ENCODE data around the gene NDUFA11. TPM values are rescaled to one million over a fixed set of nuclear protein-coding genes. Genes with fewer than 3 reads are reported as not detected.

NDUFA11 gene
- total RNA-seq, 1 donor from 2014 or later = 590 TPM

- Histone ChIP-seq H3K4me1 (peaks cover 44% of the 10 kb centered on the region), H3K27ac (replicated peaks) (peak overlapping the region; percentile 77), H3K27me3 (ENCODE audit: low read depth) (peaks cover 22% of the 10 kb centered on the region), H3K4me3 (peak overlapping the region; percentile 25), H3K9me3 (replicated peaks) (no peaks in the 10 kb centered on the region), H3K36me3 (peaks cover 28% of the 10 kb centered on the region)
- intact Hi-C loops (cut with micrococcal nuclease) = no loop called here
- DNase-seq = no peak
- no peak for TF ChIP-seq CTCF (IDR thresholded peaks at IDR 0.05; ENCODE audit: borderline replicate concordance)
Observed at GRCh38 chr19:5894704-5895349, 8.8 kb downstream of the NDUFA11 start.

GRCh38 chr19:5893907-5894703, 9.5 kb downstream of the NDUFA11 start:
- Histone ChIP-seq H3K27me3 (ENCODE audit: low read depth) (peaks cover 22% of the 10 kb centered on the region), H3K4me3 (peak overlapping the region; percentile 25), H3K4me1 (peaks cover 44% of the 10 kb centered on the region), H3K27ac (replicated peaks) (peak overlapping the region; percentile 77), H3K9me3 (replicated peaks) (no peaks in the 10 kb centered on the region), H3K36me3 (peaks cover 28% of the 10 kb centered on the region)
- no peak for TF ChIP-seq CTCF (IDR thresholded peaks at IDR 0.05; ENCODE audit: borderline replicate concordance)
- peak; percentile 58 for DNase-seq
- intact Hi-C loops (cut with micrococcal nuclease) = no loop called here

GRCh38 chr19:5893296-5893903, 10.2 kb downstream of the NDUFA11 start:
- Histone ChIP-seq H3K27me3 (ENCODE audit: low read depth) (peaks cover 22% of the 10 kb centered on the region), H3K4me1 (peaks cover 44% of the 10 kb centered on the region), H3K9me3 (replicated peaks) (no peaks in the 10 kb centered on the region), H3K27ac (replicated peaks) (peak overlapping the region; percentile 77), H3K36me3 (peaks cover 28% of the 10 kb centered on the region), H3K4me3 (no peak overlapping the region)
- intact Hi-C loops (cut with micrococcal nuclease) = no loop called here
- TF ChIP-seq CTCF (IDR thresholded peaks at IDR 0.05; ENCODE audit: borderline replicate concordance) = no peak
- DNase-seq = no peak

GRCh38 chr19:5892772-5893275, 10.8 kb downstream of the NDUFA11 start:
- H3K36me3 ChIP-seq = peaks cover 28% of the 10 kb centered on the region
- H3K27me3 ChIP-seq (ENCODE audit: low read depth) = peaks cover 22% of the 10 kb centered on the region
- H3K4me3 ChIP-seq = no peak overlapping the region
- no peak overlapping the region for H3K27ac ChIP-seq (replicated peaks)
- no peak for TF ChIP-seq CTCF (IDR thresholded peaks at IDR 0.05; ENCODE audit: borderline replicate concordance)
- H3K4me1 ChIP-seq = peaks cover 44% of the 10 kb centered on the region
- intact Hi-C loops (cut with micrococcal nuclease) = no loop called here
- no peak for DNase-seq
- no peaks in the 10 kb centered on the region for H3K9me3 ChIP-seq (replicated peaks)

- H3K27me3 ChIP-seq (ENCODE audit: low read depth) = peaks cover 28% of the 10 kb centered on the region
- H3K4me3 ChIP-seq = no peak overlapping the region
- H3K36me3 ChIP-seq = peaks cover 26% of the 10 kb centered on the region
- no peak for DNase-seq
- H3K4me1 ChIP-seq = peaks cover 44% of the 10 kb centered on the region
- TF ChIP-seq CTCF (IDR thresholded peaks at IDR 0.05; ENCODE audit: borderline replicate concordance) = peak; percentile 72
- intact Hi-C loops (cut with micrococcal nuclease) = no loop called here
- no peak overlapping the region for H3K27ac ChIP-seq (replicated peaks)
- no peaks in the 10 kb centered on the region for H3K9me3 ChIP-seq (replicated peaks)
Observed at GRCh38 chr19:5891938-5892771, 11.4 kb downstream of the NDUFA11 start.

All from left ventricle myocardium inferior (tissue), 1 donor.